Measurements from ENCODE around the gene ANKRD20A1. TPM values are rescaled to one million over a fixed set of nuclear protein-coding genes. Genes with fewer than 3 reads are reported as not detected.
"Not testable (repeated sequence)": the region's sequence is repeated elsewhere in the genome, so short reads cannot be mapped to it uniquely, and the experiment has no call there.

Gene ANKRD20A1
- 1.1 and 1.2 TPM in 2 replicates for total RNA-seq

DNA sequence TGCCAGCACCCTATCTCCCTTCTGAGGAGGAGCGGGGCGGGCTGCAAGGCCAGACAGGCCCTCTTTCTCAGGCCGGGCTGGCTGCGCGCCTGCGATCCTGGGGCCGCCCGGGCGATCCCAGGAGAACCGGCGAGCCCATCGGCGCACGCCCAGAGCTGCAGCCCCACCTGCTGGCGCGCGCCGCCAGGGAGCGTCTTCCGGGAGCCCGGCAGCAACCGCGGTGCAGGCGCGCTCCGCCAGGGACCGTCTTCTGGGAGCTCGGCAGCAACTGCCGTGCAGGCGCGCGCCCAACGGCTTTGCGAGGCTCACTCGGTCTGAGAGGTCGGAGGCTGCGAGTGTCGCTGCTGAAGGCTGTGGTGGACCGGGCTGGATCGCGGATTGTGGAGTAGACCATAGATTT lies at the start of gene ANKRD20A1:
ANKRD20A1 (plus strand) TSS at position 61 of the 400 bp plus-strand sequence. CDS start 496 bp downstream, outside the sequence.
- H3K27ac Mint-ChIP-seq; H3K27me3 Mint-ChIP-seq (ENCODE audit: low read depth); intact Hi-C loops (cut with micrococcal nuclease): not testable (repeated sequence)

DNA sequence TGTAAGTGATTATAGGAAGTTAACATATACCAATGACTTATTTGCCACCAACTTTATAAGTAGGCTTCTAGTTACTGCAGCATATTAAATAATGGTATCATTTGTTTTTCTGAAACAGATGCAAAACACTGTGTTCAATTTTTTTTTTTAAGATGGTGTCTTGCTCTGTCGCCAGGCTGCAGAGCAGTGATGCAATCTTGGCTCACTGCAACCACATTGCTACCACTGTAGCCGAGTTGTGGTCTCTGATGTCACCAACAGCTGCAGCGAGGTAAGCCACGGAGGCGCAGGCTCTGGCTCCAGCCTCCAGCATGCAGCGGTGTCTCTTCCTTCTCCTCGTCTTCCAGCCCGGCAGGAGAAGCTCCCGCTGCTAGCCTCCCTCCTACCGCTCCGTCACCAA lies 26.6 kb upstream of the ANKRD20A1 start:
- H3K36me3 Mint-ChIP-seq (ENCODE audit: low read depth); H3K27ac Mint-ChIP-seq; H3K27me3 Mint-ChIP-seq (ENCODE audit: low read depth); H3K4me1 Mint-ChIP-seq (ENCODE audit: low read depth); intact Hi-C loops (cut with micrococcal nuclease); H3K4me3 Mint-ChIP-seq (ENCODE audit: low read depth); H3K9me3 Mint-ChIP-seq: not testable (repeated sequence)
- peak; percentile 14 for DNase-seq (ENCODE audit: low spot score)

More for the DNA sequence above, at the start of gene ANKRD20A1:
- H3K4me3 Mint-ChIP-seq (ENCODE audit: low read depth); DNase-seq (ENCODE audit: low spot score); H3K36me3 Mint-ChIP-seq (ENCODE audit: low read depth); H3K9me3 Mint-ChIP-seq; H3K4me1 Mint-ChIP-seq (ENCODE audit: low read depth): not testable (repeated sequence)

Measured in activated T-helper 2 cell treated with anti-CD3 and anti-CD28 coated beads, Interferon-gamma antibody, Interleukin-2, Interleukin-4, amounts not matched to agents 10 μg/mL and 5 μg/mL and 100 μg/mL, durations not matched to agents 14 hours and 24 hours and 36 hours (primary cell).